ENCODE results near the gene ARHGAP8.
"Not testable (repeated sequence)": the region's sequence is repeated elsewhere in the genome, so short reads cannot be mapped to it uniquely, and the experiment has no call there.

The ARHGAP8 gene

DNA sequence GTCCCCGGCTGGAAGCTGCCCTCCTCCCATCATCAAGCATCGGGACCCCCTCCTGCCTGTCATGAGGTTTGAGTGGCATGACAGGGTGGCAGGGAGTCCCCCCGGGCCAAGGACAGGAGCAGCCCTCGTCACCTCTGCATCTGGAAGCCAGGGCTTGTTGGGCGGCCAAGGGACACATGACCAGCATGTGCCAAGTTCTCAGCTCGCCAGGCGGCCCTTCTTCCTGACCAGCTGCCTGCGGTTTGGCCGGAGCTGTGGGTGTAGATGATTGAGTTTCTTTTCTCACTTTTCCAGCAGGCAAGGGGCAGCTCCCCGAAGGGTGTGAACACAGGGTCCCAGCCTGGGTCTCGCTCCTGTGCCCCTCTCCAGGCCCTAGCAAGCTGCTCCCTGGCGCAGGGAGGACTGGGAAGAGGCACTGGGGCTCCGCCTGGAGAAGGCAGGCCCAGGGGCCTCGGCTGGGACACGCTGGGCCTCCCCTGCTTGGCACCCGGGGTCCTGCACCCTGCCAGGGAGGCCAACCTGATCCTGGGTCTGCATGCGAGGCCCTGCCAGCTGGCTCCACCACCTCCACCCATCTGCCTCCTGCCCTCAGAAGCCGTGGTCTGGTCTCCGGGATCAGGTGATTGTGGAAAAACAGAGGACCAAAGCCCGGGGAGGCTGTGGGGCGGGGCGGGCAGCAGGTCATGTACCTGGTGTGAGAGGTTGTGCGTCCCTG is 13.4 kb downstream of the ARHGAP8 start:
- no peak for DNase-seq (ENCODE audit: low spot score)

DNA sequence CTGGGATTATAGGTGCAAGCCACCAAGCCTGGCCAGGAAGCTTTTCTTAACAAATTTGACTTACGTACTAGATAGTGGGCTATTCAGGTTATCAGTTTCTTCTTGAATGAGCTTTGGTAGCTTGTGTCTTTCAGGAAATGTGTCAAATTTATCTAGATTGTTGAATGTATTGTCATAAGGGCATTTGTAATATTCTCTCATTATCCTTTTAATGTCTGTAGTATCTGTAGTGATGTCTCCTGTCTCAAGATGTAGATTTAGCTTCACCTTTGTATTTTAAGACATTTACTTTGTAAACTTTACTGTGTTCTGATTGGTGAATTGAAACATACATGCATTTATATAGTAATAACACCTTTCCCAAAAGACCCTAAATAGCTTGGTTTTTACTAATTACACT is 20.7 kb downstream of the ARHGAP8 start:
- DNase-seq (ENCODE audit: low spot score): no peak
- no peak for FAIRE-seq

More for the DNA sequence above, 13.4 kb downstream of the ARHGAP8 start:
- no peak for FAIRE-seq

GRCh38 chr22:44775862-44776261 is 23.5 kb downstream of the ARHGAP8 start:
- DNase-seq (ENCODE audit: low spot score) (no peak), FAIRE-seq (no peak)

DNA sequence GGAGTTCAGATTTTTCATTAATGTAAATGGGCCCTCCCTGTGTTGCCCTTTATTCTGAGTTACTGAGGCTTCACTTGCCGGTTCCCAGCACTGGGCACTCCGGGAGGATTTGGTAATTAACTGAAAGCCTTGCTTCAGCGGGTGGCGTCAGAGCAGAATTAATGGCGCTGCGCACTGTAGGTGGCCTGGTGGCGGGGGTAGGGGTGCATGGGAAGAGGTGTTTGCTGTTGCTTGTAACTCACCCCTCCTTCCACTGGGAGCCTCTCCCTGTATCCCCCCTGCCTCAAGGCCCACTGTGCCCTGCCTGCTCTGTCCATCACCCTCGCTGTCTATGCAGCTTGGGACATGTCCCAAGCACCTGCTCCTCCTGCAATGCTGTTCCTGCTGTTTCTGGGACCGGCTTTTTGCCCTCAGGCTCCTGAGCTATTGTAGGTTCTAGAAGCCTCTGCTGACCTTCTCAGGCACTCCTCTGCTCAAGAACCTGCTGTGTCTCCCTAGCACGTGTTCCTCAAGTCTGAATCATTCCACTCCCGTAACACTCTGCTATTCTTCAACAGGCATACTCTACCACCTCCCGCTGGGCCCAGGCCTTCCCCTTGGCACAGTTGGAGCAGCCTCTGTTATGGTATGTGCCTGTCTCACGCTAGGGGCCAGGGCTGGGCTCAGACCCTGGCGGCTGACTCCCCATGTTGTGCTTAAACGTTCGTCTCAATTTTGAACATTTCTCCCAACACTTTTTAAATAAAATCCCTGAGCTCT is 24.4 kb downstream of the ARHGAP8 start:
- FAIRE-seq: no peak

DNA sequence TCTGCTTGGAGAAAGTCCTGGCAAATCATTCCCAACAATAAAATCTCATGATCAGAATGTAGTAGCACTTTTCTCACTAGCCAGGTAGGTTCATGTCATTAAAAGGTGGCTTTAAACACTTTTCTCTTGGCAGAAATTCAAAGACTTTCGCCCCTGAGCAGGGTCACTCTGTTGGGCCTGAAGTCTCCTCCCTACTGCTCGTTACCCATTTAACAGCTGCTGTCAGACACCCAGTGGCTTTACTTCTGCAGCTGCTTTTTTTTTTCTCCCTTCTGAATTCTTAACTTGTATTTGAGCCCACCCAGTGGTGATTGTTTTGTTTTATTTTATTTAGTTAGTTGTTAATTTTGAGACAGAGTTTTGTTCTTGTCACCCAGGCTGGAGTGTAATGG is 25.0 kb downstream of the ARHGAP8 start:
- FAIRE-seq (no peak), DNase-seq (ENCODE audit: low spot score) (no peak)

More for the DNA sequence above, 24.4 kb downstream of the ARHGAP8 start:
- no peak for DNase-seq (ENCODE audit: low spot score)

DNA sequence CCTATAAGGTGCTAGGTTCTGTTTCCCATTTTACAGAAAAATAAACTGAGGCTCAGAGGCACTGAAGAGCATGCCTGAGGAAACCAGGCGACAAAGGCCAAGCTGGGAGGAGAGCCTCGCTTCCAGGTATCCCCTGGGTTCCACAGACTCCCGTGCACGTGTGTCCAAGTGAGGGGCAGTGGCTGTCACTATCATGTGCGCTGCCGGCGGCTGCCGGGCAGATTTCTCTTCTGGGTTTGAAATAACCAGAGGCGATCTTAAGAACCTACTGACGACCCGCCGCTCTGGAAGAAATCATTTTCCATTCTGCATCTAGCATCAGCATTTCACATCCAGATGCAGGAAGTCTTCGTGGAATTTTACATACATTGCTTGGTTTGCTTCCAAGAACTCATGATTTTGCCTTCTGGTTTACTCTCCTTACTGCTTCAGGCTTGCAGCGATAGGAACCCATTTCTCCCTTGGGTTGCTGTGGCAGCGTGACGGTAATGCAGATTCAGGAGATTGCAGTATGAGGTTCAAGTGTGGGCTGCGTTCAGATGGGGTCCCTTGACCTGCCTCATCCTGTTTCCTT is 28.6 kb downstream of the ARHGAP8 start:
- FAIRE-seq: no peak
- DNase-seq (ENCODE audit: low spot score): no peak

DNA sequence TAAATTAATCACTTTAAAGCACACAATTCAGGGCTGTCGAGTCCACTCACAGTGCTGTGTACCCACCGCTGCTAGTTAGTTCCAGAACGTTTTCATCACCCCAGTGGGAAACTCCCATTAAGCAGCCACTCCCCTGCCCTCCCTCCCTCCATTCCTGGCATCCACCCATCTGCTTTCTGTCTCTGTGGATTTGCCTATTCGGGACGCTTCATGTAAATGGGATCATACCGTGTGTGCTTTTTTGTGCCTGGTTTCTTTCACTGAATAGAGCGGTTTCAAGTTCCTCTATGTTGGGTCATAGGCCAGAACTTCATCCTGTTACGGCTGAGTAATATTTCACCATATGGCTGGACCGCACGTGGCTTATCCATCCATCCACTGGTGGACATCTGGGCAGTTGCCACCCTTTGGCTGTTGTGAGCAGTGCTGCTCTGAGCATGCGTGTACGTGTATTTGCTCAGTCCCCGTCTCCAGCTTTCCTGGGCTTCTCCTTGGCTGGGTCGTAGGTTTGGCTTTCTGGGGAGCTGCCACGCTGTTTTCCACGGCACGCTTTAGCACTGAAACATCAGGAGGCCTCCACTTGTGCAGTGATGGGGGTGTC is 30.1 kb downstream of the ARHGAP8 start:
- no peak for DNase-seq (ENCODE audit: low spot score)
- FAIRE-seq: no peak

GRCh38 chr22:44783091-44783490 is 30.7 kb downstream of the ARHGAP8 start:
- no peak for FAIRE-seq

DNA sequence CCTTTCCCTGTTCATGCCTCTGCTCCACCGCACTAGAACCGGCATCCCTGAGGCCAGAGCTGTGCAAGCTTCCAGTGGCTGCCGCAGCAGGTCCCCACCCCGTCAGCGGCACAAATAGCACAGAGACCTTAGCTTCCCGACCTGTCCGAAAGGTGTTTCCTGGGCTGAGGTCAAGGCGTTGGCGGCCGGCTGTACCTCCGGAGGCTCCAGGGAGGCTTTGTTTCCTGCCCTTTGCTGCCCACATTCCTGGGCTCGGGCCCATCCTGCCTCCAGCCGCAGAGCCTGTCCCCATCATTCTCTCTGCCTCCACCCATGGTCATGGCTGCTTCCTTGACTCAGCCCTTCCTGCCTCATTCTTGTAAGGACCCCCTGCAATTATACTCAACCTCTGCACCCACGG is 31.2 kb downstream of the ARHGAP8 start:
- DNase-seq (ENCODE audit: low spot score) (no peak), FAIRE-seq (no peak)

More at GRCh38 chr22:44783091-44783490, 30.7 kb downstream of the ARHGAP8 start:
- DNase-seq (ENCODE audit: low spot score): no peak

DNA sequence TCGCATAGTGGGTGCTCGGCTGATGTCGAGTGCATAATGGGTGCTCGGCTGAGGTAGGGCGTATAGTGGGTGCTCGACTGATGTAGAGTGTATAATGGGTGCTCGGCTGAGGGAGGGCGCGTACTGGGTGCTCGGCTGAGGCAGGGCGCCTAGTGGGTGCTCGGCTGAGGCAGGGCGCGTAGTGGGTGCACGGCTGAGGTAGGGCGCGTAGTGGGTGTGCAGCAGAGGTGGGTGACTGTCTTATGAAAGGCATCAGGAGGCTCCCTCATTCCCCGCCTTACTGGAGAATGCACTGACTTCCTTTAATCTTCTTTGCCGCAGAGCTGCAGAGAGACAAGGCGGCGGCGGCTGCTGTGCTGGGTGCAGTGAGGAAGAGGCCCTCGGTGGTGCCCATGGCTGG is 33.8 kb downstream of the ARHGAP8 start:
- DNase-seq (ENCODE audit: low spot score) (no peak), FAIRE-seq (no peak)

DNA sequence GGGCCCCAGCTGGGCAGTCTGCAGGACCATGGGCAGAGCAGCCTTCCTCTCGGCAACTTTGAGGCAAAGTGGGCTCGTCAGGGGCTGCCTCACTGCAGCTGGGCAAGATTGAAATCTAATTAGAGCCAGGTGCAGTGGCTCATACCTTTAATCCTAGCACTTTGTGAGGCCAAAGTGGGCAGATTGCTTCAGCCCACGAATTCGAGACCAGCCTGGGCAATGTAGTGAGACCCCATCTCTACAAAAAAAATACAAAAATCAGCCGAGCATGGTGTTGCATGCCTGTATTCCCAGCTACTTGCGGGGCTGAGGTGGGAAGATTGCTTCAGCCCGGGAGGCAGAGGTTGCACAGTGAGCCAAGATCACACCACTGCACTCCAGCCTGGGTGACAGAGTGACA is 34.2 kb downstream of the ARHGAP8 start:
- no peak for DNase-seq (ENCODE audit: low spot score)
- no peak for FAIRE-seq

DNA sequence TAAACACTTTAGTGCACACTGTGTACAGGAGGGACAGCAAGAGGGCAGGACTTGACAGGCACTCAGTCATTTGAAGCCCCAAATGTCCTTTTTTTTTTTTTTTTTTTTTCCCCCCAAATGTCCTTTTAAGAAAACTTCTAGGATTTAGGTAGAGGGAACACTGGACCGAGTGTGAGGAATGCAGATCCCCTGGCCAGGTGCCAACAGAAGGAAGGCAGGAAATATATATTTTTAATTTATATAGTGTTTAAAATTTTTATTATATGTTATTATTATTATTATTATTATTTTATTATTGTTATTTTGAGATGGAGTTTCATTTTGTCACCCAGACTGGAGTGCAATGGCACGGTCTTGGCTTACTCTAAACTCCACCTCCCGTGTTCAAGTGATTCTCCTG is 35.5 kb downstream of the ARHGAP8 start:
- DNase-seq (ENCODE audit: low spot score) (no peak), FAIRE-seq (no peak)

DNA sequence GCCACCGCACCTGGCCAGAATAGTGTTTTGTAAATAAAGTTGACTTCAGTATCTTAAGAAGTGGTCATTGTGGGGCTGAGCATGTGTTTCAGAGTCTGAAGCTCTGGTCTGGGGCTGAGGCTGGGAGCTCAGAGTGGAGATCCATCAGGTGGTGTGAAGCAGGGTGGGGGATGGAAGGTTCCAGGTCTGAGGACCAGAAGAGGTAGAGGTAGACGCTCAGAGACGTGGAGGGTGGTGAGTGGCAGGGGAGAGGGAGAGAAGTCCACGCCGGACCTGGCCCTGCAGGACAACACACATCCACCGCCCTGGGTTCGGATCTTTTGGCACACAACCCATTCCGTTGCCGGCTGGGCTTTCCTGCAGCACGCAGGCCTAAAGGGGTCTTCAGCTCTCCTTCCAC is 40.7 kb downstream of the ARHGAP8 start:
- DNase-seq (ENCODE audit: low spot score) (no peak), FAIRE-seq (no peak)

DNA sequence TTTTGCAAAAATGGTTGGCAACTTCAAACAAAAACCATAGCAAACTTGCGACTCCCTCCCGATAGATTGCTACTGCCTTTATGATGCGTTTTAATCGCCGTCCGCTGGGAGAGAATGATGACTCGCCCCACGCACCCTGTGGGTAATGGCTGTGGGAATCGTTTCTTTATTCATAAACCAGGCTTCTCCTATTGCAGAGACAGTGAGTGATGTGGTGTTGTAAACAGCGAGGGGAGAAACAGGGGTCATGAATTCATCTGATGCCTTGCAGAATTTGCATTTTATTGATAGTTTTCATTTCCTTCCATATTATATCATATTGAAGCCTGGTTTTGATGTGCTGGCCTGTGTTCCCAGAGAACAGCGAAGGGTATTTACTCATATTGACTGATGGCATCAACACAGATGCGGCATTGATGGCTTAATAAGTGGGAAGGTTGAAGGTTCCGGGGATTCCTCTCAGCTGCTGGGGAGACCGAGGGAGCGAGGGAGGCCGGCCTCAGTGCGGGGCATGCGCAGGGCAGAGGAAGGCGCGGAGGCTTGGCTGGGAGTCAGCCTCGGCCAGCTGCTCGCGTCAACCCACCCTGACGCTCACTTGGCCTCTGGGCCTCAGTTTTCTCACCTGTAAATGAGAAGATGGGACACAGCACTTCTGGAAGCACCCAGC is 41.3 kb downstream of the ARHGAP8 start:
- no peak for DNase-seq (ENCODE audit: low spot score)
- no peak for FAIRE-seq

- no peak for FAIRE-seq
- DNase-seq (ENCODE audit: low spot score): no peak
Measured at GRCh38 chr22:44795701-44796630, 43.6 kb downstream of the ARHGAP8 start.

- no peak for DNase-seq (ENCODE audit: low spot score)
- no peak for FAIRE-seq
Measured at GRCh38 chr22:44797181-44797725, 44.9 kb downstream of the ARHGAP8 start.

- FAIRE-seq (no peak), DNase-seq (ENCODE audit: low spot score) (no peak)
Measured at GRCh38 chr22:44799077-44799945, 46.9 kb downstream of the ARHGAP8 start.

DNA sequence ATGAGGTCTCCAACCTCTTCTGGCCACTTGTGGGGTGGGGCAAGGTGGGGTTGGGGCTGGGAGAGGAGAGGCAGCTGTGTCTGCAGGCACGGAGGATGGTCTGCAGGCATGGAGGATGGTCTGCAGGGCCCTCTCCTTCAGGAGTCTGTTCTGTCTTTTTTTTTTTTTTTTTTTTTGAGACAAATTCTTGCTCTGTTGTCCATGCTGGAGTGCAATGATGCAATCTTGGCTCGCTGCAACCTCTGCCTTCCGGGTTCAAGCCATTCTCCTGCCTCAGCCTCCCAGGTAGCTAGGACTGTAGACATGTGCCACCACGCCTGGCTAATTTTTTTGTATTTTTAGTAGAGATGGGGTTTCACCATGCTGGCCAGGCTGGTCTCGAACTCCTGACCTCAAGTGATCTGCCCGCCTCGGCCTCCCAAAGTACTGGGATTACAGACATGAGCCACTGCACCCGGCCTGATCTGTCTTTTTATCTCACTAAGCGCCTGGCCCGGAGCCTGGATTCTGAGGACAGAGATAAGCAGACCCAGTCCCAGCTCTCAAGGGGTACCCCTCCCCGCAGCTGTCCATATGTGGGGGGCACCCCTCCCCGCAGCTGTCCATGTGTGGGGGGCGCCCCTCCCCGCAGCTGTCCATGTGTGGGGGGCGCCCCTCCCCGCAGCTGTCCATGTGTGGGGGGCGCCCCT is 47.7 kb downstream of the ARHGAP8 start:
- not testable (repeated sequence) for FAIRE-seq

GRCh38 chr22:44801476-44801875 is 49.1 kb downstream of the ARHGAP8 start:
- FAIRE-seq: no peak
- no peak for DNase-seq (ENCODE audit: low spot score)

More for the DNA sequence above, 47.7 kb downstream of the ARHGAP8 start:
- not testable (repeated sequence) for DNase-seq (ENCODE audit: low spot score)

Data from RCC 7860 (cell line).